ENCODE measurements around the gene MAPRE2.
A peak's percentile ranks its signal among the peaks of the same experiment; 100 is the strongest.

Gene MAPRE2

GRCh38 chr18:35038029-35038428, 3.2 kb upstream of the MAPRE2 start:
- no peak for DNase-seq (ENCODE audit: low spot score)

DNA sequence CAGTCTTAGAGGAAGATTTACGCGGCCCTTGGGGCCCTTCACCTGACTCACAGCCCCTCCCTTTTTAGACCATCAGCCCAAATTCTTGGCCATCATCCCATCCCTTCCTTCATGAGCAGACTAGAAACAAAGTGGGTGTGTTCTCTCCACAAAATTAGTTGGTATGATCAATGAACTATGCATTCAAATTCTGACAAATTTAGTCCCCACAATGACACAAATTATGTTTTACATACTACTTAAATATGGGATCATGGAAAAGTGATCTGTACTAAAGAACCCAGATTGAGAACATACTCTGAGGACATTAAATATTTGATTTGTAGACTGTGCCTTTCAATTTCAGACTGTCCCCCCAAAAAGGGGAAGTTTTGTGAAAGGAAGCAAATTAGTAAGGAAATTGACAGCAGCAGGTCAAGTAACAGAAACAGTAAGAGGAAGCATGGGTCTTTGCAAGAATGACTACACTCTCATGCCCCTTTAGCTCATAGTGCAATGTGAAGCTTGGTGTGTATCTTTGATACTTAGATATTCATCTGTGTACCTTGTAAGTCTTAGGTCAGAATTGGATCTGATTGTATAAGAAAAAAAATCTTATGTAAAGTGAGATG, 2.2 kb upstream of the MAPRE2 start:
- DNase-seq (ENCODE audit: low spot score) = no peak

DNA sequence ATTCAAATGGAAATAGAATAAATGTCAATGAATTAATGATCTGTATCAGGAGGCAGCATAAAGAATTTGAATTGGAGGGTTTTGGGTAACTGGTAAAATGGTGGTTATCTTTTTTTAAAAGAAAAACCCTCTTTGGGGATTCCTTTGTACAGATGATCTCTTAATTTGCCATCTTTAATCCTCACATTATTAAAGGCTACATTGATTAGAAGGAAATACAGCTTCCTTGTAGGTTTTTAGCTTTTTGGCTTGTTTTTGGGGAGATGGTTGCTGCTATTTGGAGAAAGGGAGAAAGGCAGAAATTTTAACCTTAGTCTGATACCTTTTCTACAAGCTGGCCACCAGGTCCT, 600 bp upstream of the MAPRE2 start:
- no peak for DNase-seq (ENCODE audit: low spot score)

- peak; percentile 35 for DNase-seq (ENCODE audit: low spot score)
Measured at GRCh38 chr18:35041815-35042387, 688 bp downstream of the MAPRE2 start.

- DNase-seq (ENCODE audit: low spot score) = peak; percentile 65
Measured at GRCh38 chr18:35042389-35043071, 1.3 kb downstream of the MAPRE2 start.

GRCh38 chr18:35043207-35043606, 2.0 kb downstream of the MAPRE2 start:
- DNase-seq (ENCODE audit: low spot score) = peak; percentile 45

DNA sequence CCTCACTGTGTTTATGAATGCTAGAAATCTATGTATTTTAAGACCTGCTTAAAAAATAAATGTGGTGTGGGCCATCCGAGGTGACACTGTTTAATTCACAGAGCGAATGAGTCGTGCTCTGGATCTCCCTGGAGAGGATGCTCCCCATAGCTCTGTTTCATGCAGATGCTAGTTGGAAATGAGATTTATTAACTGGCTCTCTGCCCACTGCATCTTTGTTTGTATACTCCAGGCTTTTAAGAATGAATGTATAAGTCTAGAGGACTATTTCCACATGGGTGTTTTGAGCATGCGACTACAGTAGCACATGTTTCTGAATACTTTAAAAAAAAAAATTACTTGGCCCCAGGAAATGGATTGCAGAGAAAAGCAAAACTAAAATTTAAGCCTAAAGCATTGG, 3.9 kb downstream of the MAPRE2 start:
- DNase-seq (ENCODE audit: low spot score) = no peak

- no peak for DNase-seq (ENCODE audit: low spot score)
Measured at GRCh38 chr18:35045806-35046205, 4.6 kb downstream of the MAPRE2 start.

- DNase-seq (ENCODE audit: low spot score) = no peak
Measured at GRCh38 chr18:35047697-35048292, 6.6 kb downstream of the MAPRE2 start.

- DNase-seq (ENCODE audit: low spot score) = no peak
Measured at GRCh38 chr18:35049111-35050027, 8.2 kb downstream of the MAPRE2 start.

DNA sequence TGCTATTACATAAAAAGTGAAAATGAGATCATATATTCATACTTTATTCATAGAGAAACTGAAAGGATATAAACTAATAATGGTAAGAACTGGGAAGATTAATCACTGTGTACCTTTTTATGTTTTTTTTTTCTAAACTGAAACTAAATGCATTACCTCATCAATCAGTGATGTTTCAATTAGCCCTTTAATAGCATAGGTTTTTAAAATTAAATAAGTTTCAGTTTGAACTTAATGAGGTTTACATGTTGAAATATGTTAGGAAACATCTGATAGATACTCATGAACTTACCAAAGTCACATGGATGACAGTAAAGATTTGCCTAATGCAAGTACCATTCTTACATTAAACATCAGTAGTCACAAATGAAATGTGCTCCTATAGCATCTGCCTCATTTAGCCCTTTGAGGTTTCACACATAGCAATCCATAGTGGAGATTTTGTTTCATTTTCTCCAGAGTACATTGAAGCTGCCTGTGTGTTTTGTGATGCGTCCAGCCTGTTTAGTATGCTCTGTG, 8.9 kb downstream of the MAPRE2 start:
- DNase-seq (ENCODE audit: low spot score) = no peak

- DNase-seq (ENCODE audit: low spot score) = no peak
Measured at GRCh38 chr18:35050705-35051195, 9.5 kb downstream of the MAPRE2 start.

DNA sequence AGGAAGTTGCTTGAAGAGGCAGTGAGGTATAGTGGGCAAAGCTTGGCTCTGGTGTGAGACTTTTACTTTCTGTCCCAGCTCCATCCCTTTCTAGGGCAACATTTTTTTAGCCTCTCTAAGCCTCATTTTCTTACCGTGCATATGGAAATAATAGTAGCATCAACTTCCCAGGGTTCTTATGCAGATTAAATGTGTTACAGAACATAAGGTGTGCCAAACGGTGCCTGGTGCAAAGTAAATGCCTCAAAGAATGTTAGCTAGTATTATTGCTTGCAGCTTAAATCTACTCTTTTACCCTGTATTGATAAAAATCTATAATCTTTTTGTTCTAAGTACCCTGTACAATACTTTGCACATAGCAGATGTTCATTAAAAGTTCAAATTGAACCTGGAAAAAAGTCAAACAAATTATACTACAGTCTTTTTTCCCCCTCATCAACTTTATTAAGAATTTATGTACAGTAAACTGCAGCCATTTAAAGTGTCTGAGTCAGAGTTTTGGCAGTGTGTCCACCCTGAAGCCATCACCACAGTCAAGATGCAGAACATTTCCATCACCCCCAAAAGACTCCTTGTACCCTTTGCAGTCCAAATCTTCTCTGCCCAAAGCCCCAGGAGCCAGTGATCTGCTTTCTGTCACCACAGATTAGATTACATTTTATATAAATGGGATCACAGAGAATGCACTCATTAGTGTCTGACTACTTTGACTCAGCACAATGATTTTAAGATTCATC, 10.6 kb downstream of the MAPRE2 start:
- DNase-seq (ENCODE audit: low spot score) = no peak

- DNase-seq (ENCODE audit: low spot score) = no peak
Measured at GRCh38 chr18:35054401-35054800, 13.2 kb downstream of the MAPRE2 start.

- no peak for DNase-seq (ENCODE audit: low spot score)
Measured at GRCh38 chr18:35055105-35055504, 13.9 kb downstream of the MAPRE2 start.

- no peak for DNase-seq (ENCODE audit: low spot score)
Measured at GRCh38 chr18:35055726-35056125, 14.5 kb downstream of the MAPRE2 start.

- DNase-seq (ENCODE audit: low spot score) = no peak
Measured at GRCh38 chr18:35059280-35059927, 18.2 kb downstream of the MAPRE2 start.

DNA sequence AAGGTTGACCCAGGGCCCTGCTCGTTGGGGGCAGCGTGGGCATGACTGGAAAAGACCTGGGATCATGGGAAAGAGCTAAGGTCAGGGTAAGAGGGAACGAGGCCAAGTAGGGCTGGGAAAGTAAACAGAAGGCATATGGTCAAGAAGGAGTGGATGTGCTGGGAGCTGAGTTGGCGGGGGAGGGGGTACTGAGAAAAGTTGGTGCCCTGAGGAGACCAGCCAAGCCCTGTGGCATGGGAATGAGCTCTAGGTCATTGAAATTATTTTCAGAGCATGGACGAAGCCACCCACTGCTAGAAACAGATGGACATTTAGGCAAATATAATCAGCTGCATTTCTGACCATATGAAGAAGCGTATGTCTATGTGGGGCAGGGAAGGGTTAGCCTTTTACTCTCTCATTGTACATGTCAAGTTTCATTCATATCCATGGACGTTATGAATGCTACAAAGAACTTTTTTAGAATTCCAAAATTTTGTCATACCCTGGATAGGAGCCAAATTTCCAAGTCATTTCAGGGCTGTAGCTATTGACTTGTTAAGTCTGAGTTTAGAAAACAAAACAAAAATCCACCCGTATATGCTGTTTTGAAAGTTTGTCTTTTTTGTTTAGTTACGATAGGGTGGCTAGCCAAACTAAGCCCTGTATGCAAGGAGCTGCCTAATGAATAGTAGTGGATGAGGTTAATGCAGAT, 19.1 kb downstream of the MAPRE2 start:
- no peak for DNase-seq (ENCODE audit: low spot score)

GRCh38 chr18:35061336-35061735, 20.1 kb downstream of the MAPRE2 start:
- no peak for DNase-seq (ENCODE audit: low spot score)

DNA sequence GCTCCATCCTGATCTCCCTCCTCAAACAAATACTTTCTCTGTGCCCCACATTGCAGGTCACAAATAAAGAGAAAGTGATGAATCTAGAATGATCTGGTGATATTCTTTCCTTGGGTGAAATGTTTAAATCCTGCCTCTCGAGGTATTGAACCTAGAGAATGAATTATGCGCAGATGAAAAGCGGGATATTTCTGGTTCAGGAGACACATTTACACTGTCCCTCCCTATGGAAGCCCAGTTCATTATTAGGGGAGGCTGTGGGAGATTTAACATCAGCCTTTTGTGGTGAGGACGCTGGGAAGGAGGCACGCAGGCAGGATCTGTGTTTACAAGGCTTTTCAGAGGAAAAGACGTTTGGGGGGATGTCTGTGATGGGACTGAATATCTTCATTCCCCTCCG, 20.6 kb downstream of the MAPRE2 start:
- DNase-seq (ENCODE audit: low spot score) = no peak

All from CD4-positive, alpha-beta T cell treated with Interleukin-2 at 100 ng/mL for 4 hours (primary cell).